ENCODE measurements around the gene WAC. TPM values are rescaled to one million over a fixed set of nuclear protein-coding genes. Genes with fewer than 3 reads are reported as not detected.
"Not testable (repeated sequence)": the region's sequence is repeated elsewhere in the genome, so short reads cannot be mapped to it uniquely, and the experiment has no call there.

WAC gene
- total RNA-seq, 1 donor from 2014 or later, result 125 TPM

DNA sequence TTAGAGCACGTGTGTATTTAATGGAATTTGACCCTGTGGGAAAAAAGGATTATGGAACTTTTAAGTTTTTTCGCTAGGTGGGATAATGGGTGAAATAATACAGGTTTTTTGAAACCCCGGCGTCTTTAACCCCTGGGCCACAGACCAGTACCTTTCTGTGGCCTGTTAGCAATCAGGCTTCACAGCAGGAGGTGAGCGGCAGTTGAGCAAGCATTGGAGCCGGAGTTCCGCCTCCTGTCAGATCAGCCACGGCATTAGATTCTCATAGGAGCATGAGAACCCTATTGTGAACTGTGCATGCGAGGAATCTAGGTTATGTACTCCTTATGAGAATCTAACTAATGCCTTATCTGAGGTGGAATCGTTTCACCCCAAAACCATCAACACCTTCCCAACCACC is 28.6 kb downstream of the WAC start:
- Mint-ChIP-seq H3K4me3 (no peak overlapping the region), H3K27me3 (no peaks in the 10 kb centered on the region), H3K36me3 (ENCODE audit: low read depth) (peaks cover 46% of the 10 kb centered on the region), H3K4me1 (peaks cover 30% of the 10 kb centered on the region), H3K9me3 (no peaks in the 10 kb centered on the region), H3K27ac (no peak overlapping the region)
- intact Hi-C loops (cut with micrococcal nuclease), result no loop called here
- no peak for DNase-seq

- Mint-ChIP-seq H3K27ac (no peak overlapping the region), H3K9me3 (no peaks in the 10 kb centered on the region), H3K4me1 (peaks cover 38% of the 10 kb centered on the region), H3K36me3 (ENCODE audit: low read depth) (peaks cover 43% of the 10 kb centered on the region), H3K4me3 (no peak overlapping the region), H3K27me3 (no peaks in the 10 kb centered on the region)
- DNase-seq, result no peak
- intact Hi-C loops (cut with micrococcal nuclease), result loop anchor here (5.0 kb wide), 1 partner anchor 33 kb away; the partner anchor contains the start of gene WAC
These were observed 32.0 kb downstream of the WAC start for GRCh38 chr10:28564905-28565304.

GRCh38 chr10:28566458-28567015 is 33.6 kb downstream of the WAC start:
- Mint-ChIP-seq H3K36me3 (ENCODE audit: low read depth) (peaks cover 37% of the 10 kb centered on the region), H3K27ac (no peak overlapping the region), H3K9me3 (no peaks in the 10 kb centered on the region), H3K4me1 (peaks cover 40% of the 10 kb centered on the region), H3K27me3 (no peaks in the 10 kb centered on the region), H3K4me3 (no peak overlapping the region)
- no peak for DNase-seq
- intact Hi-C loops (cut with micrococcal nuclease), result loop anchor here (5.0 kb wide), 1 partner anchor 34 kb away; the partner anchor contains the start of gene WAC

- Mint-ChIP-seq H3K4me1 (peaks cover 44% of the 10 kb centered on the region), H3K36me3 (ENCODE audit: low read depth) (peaks cover 40% of the 10 kb centered on the region), H3K4me3 (no peak overlapping the region)
These were observed 36.7 kb downstream of the WAC start for GRCh38 chr10:28569506-28570159.

DNA sequence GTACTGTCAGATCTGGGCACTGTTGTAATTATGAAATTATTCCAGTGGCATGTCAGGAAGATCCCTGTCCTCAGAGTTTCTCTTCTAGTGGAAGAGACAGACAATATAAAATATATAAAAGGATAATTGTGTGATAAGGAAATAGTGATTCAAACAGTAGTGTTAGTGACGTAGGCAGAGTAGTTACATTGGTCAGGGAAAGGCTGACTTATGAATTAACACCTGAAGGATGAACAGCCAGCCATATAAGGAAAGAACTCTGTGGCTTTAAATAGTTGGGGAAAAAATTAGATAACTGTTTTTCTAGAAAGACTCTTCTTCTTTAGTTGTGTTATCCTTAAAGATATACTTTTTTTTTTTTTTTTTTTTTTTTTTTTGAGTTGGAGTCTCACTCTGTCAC is 37.7 kb downstream of the WAC start:
- no peaks in the 10 kb centered on the region for H3K27me3 Mint-ChIP-seq
- H3K9me3 Mint-ChIP-seq, result no peaks in the 10 kb centered on the region
- peaks cover 46% of the 10 kb centered on the region for H3K36me3 Mint-ChIP-seq (ENCODE audit: low read depth)
- intact Hi-C loops (cut with micrococcal nuclease), result no loop called here
- H3K4me3 Mint-ChIP-seq, result no peak overlapping the region
- no peak for DNase-seq
- peak overlapping the region; percentile 2 for H3K27ac Mint-ChIP-seq
- H3K4me1 Mint-ChIP-seq, result peaks cover 50% of the 10 kb centered on the region

More at GRCh38 chr10:28569506-28570159, 36.7 kb downstream of the WAC start:
- no peak for DNase-seq
- H3K27ac Mint-ChIP-seq, result peak overlapping the region; percentile 87
- H3K9me3 Mint-ChIP-seq, result no peaks in the 10 kb centered on the region
- intact Hi-C loops (cut with micrococcal nuclease), result loop anchor here (5.0 kb wide), 1 partner anchor 37 kb away; the partner anchor contains the start of gene WAC
- no peaks in the 10 kb centered on the region for H3K27me3 Mint-ChIP-seq

DNA sequence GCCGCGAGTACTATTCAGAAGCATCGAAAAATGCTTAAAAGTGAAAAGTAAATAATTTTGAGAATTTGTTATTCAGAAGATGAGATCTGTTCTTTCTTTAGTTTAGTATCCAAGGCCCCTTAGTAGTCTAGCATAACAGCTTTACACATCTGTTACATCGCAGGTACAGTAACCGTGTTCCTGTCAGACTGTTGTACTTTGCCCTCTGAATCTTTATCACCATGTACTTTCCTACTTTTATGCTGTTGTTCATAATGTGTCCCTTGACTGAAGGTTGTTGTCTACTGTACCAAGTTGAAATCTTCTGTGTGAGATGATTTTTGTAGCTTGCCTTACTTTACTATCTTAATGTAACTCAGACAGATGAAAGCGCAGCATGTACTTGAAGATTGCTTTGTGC is 38.3 kb downstream of the WAC start:
- Mint-ChIP-seq H3K36me3 (ENCODE audit: low read depth) (peaks cover 46% of the 10 kb centered on the region), H3K27me3 (no peaks in the 10 kb centered on the region), H3K4me1 (peaks cover 50% of the 10 kb centered on the region), H3K4me3 (no peak overlapping the region), H3K27ac (peak overlapping the region; percentile 23), H3K9me3 (no peaks in the 10 kb centered on the region)
- intact Hi-C loops (cut with micrococcal nuclease), result no loop called here
- no peak for DNase-seq

DNA sequence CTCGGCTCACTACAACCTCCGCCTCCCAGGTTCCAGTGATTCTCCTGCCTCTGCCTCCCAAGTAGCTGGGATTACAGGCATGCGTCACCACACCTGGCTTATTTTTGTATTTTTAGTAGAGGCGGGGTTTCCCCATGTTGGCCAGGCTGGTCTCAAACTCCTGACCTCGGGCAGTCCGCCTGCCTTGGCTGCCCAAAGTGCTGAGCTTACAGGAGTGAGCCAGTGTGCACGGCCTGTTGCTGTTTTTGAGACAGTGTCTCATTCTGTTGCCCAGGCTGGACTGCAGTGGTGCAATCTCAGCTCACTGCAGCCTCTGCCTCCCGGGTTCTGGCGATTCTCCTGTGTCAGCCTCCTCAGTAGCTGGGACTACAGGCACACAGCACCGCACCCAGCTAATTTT is 41.3 kb downstream of the WAC start:
- intact Hi-C loops (cut with micrococcal nuclease); H3K27me3 Mint-ChIP-seq; H3K27ac Mint-ChIP-seq; H3K4me3 Mint-ChIP-seq; H3K9me3 Mint-ChIP-seq; DNase-seq: not testable (repeated sequence)
- Mint-ChIP-seq H3K4me1 (peaks cover 49% of the 10 kb centered on the region), H3K36me3 (ENCODE audit: low read depth) (peaks cover 43% of the 10 kb centered on the region)

DNA sequence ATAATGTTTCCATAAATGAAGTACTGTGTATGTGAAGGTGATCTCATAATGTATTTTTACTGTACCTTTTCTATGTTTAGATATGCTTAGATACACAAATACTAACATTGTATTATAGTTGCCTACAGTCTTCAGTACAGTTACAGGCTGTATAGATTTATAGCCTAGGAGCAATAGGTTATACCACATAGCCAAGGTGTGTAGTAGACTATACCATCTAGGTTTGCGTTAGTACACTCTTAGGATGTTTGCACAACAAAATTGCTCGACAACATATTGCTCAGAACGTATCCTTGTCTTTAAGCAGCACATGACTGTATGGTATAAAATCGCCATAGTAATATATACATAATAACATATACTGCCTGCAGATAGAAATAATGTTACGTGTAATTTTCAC is 42.9 kb downstream of the WAC start:
- H3K9me3 Mint-ChIP-seq, result no peaks in the 10 kb centered on the region
- peaks cover 48% of the 10 kb centered on the region for H3K36me3 Mint-ChIP-seq (ENCODE audit: low read depth)
- intact Hi-C loops (cut with micrococcal nuclease), result no loop called here
- DNase-seq, result no peak
- H3K27me3 Mint-ChIP-seq, result no peaks in the 10 kb centered on the region
- no peak overlapping the region for H3K4me3 Mint-ChIP-seq
- no peak overlapping the region for H3K27ac Mint-ChIP-seq
- peaks cover 46% of the 10 kb centered on the region for H3K4me1 Mint-ChIP-seq

GRCh38 chr10:28577506-28577905 is 44.6 kb downstream of the WAC start:
- H3K36me3 Mint-ChIP-seq (ENCODE audit: low read depth), result peaks cover 45% of the 10 kb centered on the region
- peaks cover 53% of the 10 kb centered on the region for H3K4me1 Mint-ChIP-seq
- H3K27me3 Mint-ChIP-seq, result no peaks in the 10 kb centered on the region
- H3K27ac Mint-ChIP-seq, result no peak overlapping the region
- no peak overlapping the region for H3K4me3 Mint-ChIP-seq
- no peak for DNase-seq
- H3K9me3 Mint-ChIP-seq, result no peaks in the 10 kb centered on the region
- intact Hi-C loops (cut with micrococcal nuclease), result no loop called here

- DNase-seq, result no peak
- Mint-ChIP-seq H3K9me3 (no peaks in the 10 kb centered on the region), H3K36me3 (ENCODE audit: low read depth) (peaks cover 42% of the 10 kb centered on the region), H3K4me1 (peaks cover 48% of the 10 kb centered on the region), H3K27ac (no peak overlapping the region), H3K4me3 (no peak overlapping the region), H3K27me3 (no peaks in the 10 kb centered on the region)
- intact Hi-C loops (cut with micrococcal nuclease), result no loop called here
These were observed 45.5 kb downstream of the WAC start for GRCh38 chr10:28578454-28578853.

DNA sequence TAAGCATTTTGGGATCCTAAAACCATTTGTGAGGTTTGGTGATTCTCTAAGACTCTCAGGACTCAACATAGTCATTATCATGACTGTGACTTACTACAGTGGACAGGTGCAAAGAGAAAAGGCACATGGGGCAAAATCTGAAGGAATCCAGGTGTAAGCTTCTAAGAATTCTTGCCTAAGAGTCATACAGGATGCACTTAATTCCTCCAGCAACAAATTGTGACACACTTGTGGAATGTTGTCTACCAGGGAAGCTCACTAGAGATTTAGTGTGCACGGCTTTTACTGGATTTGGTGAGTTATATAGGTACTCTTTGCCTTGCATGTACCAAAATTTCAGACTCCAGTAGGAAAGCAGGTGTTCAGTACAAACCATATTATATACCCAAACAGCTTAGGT is 47.9 kb downstream of the WAC start:
- DNase-seq, result no peak
- Mint-ChIP-seq H3K4me3 (no peak overlapping the region), H3K27ac (peak overlapping the region; percentile 22), H3K9me3 (no peaks in the 10 kb centered on the region), H3K36me3 (ENCODE audit: low read depth) (peaks cover 45% of the 10 kb centered on the region), H3K27me3 (no peaks in the 10 kb centered on the region), H3K4me1 (peaks cover 40% of the 10 kb centered on the region)
- intact Hi-C loops (cut with micrococcal nuclease), result no loop called here

GRCh38 chr10:28581916-28582315 is 49.0 kb downstream of the WAC start:
- peak overlapping the region; percentile 68 for H3K27ac Mint-ChIP-seq
- peak overlapping the region; percentile 3 for H3K4me3 Mint-ChIP-seq
- intact Hi-C loops (cut with micrococcal nuclease), result no loop called here
- H3K27me3 Mint-ChIP-seq, result no peaks in the 10 kb centered on the region
- no peak for DNase-seq
- no peaks in the 10 kb centered on the region for H3K9me3 Mint-ChIP-seq
- H3K4me1 Mint-ChIP-seq, result peaks cover 41% of the 10 kb centered on the region
- H3K36me3 Mint-ChIP-seq (ENCODE audit: low read depth), result peaks cover 48% of the 10 kb centered on the region

DNA sequence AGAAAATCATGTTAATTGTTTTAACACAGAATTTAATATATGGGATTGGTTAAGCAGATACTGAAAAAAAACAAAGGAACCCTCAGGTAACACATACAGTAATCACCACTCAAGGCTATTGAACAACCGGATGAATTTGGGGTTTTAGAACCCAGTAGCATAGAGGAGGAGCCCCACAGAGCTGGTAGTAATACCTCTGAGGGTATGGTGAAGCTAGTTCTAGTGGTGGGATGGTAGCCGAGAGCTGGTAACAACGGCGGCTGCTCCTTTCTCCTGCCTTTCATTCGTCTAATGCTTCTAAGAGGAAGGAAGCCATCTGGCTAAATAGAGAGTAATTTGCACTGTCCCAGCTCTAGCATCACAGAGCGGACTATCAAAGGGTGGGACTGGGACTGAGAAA is 52.2 kb downstream of the WAC start:
- H3K36me3 Mint-ChIP-seq (ENCODE audit: low read depth), result peaks cover 47% of the 10 kb centered on the region
- DNase-seq, result no peak
- peaks cover 30% of the 10 kb centered on the region for H3K4me1 Mint-ChIP-seq
- H3K9me3 Mint-ChIP-seq, result no peaks in the 10 kb centered on the region
- no peak overlapping the region for H3K27ac Mint-ChIP-seq
- H3K4me3 Mint-ChIP-seq, result no peak overlapping the region
- no peaks in the 10 kb centered on the region for H3K27me3 Mint-ChIP-seq
- intact Hi-C loops (cut with micrococcal nuclease), result no loop called here

DNA sequence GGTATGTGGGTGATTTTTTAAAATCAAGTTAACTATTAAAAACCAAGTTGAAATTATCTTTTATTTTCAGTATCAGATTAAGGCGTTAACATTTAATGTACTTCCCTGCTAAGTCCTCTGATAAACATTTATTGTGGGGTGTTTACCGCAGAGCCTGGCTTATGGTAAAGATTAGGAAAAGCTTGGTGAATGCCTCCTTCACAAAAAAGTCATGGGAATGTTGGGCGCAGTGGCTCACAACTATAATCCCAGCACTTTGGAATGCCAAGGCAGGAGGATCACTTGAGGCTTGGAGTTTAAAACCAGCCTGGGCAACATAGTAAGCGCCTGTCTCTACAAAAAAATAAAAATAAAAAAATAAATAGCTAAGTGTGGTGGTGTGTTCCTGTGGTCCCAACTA is 53.3 kb downstream of the WAC start:
- H3K27ac Mint-ChIP-seq, result no peak overlapping the region
- no peak for DNase-seq
- H3K36me3 Mint-ChIP-seq (ENCODE audit: low read depth), result peaks cover 51% of the 10 kb centered on the region
- no peak overlapping the region for H3K4me3 Mint-ChIP-seq
- H3K9me3 Mint-ChIP-seq, result no peaks in the 10 kb centered on the region
- no peaks in the 10 kb centered on the region for H3K27me3 Mint-ChIP-seq
- peaks cover 25% of the 10 kb centered on the region for H3K4me1 Mint-ChIP-seq
- intact Hi-C loops (cut with micrococcal nuclease), result no loop called here
